ENCODE measurements around the gene ANXA2R. TPM values are rescaled to one million over a fixed set of nuclear protein-coding genes. Genes with fewer than 3 reads are reported as not detected.

The ANXA2R gene
- total and polyA plus RNA-seq, 2 of the 13 experiments (the other 11 are each of a cell fraction or from before 2014, with no cell fraction given) = 0.95 to 1.3 TPM

GRCh38 chr5:43042626-43043399, 2.7 kb upstream of the ANXA2R start (continued):
- TF ChIP-seq HOMEZ (CRISPR knock-in tag; IDR thresholded peaks at IDR 0.05; ENCODE audit: low read depth) (no peak), GTF3A (CRISPR knock-in tag; conservative IDR thresholded peaks at IDR 0.05) (no peak), WIZ (CRISPR knock-in tag; IDR thresholded peaks at IDR 0.05) (no peak), NR2C2 (CRISPR knock-in tag; IDR thresholded peaks at IDR 0.05; ENCODE audit: borderline replicate concordance) (no peak), ZNF296 (CRISPR knock-in tag; conservative IDR thresholded peaks at IDR 0.05) (no peak), ZFP41 (CRISPR knock-in tag; IDR thresholded peaks at IDR 0.05; ENCODE audit: borderline replicate concordance) (no peak), ZNF33B (CRISPR knock-in tag; IDR thresholded peaks at IDR 0.05) (no peak), REPIN1 (CRISPR knock-in tag; IDR thresholded peaks at IDR 0.05; ENCODE audit: borderline replicate concordance, low read depth) (peak; percentile 14; the same call in 1 of the 2 replicates), GLI4 (CRISPR knock-in tag; IDR thresholded peaks at IDR 0.05; ENCODE audit: borderline replicate concordance) (no peak), SIX4 (CRISPR knock-in tag; IDR thresholded peaks at IDR 0.05) (no peak), ZBTB1 (CRISPR knock-in tag; IDR thresholded peaks at IDR 0.05; ENCODE audit: borderline replicate concordance) (no peak), ZSCAN31 (CRISPR knock-in tag; IDR thresholded peaks at IDR 0.05; ENCODE audit: low read depth) (no peak; the same call in 1 of the 2 replicates), DRAP1 (CRISPR knock-in tag; IDR thresholded peaks at IDR 0.05) (no peak), HHEX (CRISPR knock-in tag; IDR thresholded peaks at IDR 0.05) (no peak), REXO4 (CRISPR knock-in tag; IDR thresholded peaks at IDR 0.05; ENCODE audit: borderline replicate concordance) (no peak), NCOR1 (IDR thresholded peaks at IDR 0.05; ENCODE audit: borderline replicate concordance, low read length) (no peak), CBX5 (CRISPR knock-in tag; IDR thresholded peaks at IDR 0.05; ENCODE audit: borderline replicate concordance) (0 out of 2 replicates have a peak, but pooled peaks have one; percentile 21), ZNF883 (CRISPR knock-in tag; IDR thresholded peaks at IDR 0.05; ENCODE audit: not compliant biosample characterization) (no peak), ZNF431 (CRISPR knock-in tag; IDR thresholded peaks at IDR 0.05; ENCODE audit: borderline replicate concordance, low read depth) (no peak)
- TF ChIP-seq, protein P1, sequence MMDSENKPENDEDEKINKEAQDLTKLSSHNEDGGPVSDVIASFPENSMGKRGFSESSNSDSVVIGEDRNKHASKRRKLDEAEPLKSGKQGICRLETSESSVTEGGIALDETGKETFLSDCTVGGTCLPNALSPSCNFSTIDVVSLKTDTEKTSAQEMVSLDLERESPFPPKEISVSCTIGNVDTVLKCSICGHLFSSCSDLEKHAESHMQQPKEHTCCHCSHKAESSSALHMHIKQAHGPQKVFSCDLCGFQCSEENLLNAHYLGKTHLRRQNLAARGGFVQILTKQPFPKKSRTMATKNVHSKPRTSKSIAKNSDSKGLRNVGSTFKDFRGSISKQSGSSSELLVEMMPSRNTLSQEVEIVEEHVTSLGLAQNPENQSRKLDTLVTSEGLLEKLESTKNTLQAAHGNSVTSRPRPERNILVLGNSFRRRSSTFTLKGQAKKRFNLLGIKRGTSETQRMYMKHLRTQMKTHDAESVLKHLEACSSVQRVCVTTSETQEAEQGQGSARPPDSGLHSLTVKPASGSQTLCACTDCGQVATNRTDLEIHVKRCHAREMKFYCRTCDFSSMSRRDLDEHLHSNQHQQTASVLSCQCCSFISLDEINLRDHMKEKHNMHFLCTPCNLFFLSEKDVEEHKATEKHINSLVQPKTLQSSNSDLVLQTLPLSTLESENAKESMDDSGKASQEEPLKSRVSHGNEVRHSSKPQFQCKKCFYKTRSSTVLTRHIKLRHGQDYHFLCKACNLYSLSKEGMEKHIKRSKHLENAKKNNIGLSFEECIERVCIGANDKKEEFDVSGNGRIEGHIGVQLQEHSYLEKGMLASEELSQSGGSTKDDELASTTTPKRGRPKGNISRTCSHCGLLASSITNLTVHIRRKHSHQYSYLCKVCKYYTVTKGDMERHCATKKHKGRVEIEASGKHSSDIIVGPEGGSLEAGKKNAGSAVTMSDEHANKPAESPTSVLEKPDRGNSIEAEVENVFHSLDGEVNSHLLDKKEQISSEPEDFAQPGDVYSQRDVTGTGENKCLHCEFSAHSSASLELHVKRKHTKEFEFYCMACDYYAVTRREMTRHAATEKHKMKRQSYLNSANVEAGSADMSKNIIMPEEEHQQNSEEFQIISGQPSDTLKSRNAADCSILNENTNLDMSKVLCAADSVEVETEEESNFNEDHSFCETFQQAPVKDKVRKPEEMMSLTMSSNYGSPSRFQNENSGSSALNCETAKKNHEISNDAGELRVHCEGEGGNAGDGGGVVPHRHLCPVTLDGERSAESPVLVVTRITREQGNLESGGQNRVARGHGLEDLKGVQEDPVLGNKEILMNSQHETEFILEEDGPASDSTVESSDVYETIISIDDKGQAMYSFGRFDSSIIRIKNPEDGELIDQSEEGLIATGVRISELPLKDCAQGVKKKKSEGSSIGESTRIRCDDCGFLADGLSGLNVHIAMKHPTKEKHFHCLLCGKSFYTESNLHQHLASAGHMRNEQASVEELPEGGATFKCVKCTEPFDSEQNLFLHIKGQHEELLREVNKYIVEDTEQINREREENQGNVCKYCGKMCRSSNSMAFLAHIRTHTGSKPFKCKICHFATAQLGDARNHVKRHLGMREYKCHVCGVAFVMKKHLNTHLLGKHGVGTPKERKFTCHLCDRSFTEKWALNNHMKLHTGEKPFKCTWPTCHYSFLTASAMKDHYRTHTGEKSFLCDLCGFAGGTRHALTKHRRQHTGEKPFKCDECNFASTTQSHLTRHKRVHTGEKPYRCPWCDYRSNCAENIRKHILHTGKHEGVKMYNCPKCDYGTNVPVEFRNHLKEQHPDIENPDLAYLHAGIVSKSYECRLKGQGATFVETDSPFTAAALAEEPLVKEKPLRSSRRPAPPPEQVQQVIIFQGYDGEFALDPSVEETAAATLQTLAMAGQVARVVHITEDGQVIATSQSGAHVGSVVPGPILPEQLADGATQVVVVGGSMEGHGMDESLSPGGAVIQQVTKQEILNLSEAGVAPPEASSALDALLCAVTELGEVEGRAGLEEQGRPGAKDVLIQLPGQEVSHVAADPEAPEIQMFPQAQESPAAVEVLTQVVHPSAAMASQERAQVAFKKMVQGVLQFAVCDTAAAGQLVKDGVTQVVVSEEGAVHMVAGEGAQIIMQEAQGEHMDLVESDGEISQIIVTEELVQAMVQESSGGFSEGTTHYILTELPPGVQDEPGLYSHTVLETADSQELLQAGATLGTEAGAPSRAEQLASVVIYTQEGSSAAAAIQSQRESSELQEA (CRISPR knock-in tag; IDR thresholded peaks at IDR 0.05; ENCODE audit: not compliant biosample characterization) = no peak
